ENCODE data around the gene METTL1. TPM values are rescaled to one million over a fixed set of nuclear protein-coding genes. Genes with fewer than 3 reads are reported as not detected.
A peak's percentile ranks its signal among the peaks of the same experiment; 100 is the strongest.

Gene METTL1
- total and polyA plus RNA-seq, 9 donors: 5.7 to 48.6 (median 26.4) TPM

DNA sequence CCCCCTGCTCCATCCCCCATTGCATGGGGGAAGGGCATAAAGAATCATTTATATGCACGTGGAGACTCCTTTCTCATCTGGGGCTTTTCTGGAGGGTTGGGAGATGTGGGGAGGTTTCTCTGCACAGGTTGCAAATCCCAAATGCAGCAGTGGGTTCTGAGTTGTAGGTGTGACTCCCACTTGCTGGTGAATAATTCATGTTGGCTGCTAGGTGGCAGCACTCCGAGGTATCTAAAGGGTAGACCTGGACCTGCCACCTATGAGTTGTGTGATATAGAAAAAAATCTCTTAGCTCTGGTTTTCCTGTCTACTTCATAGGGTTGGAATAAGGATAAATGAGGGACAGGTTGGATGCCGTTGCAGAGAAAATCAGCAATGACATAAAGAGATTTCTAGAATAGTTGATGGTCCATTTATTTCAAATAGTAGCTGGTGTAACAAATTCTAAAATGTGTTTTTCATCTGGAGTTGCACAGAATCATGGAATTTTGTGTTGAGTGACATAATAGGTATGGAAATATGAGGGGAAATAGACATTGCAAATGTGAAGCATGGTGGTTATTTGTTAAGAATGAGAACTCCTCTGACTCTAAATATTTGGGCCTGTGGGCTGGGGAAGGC is 12.4 kb downstream of the METTL1 start:
- TF ChIP-seq, protein P1, sequence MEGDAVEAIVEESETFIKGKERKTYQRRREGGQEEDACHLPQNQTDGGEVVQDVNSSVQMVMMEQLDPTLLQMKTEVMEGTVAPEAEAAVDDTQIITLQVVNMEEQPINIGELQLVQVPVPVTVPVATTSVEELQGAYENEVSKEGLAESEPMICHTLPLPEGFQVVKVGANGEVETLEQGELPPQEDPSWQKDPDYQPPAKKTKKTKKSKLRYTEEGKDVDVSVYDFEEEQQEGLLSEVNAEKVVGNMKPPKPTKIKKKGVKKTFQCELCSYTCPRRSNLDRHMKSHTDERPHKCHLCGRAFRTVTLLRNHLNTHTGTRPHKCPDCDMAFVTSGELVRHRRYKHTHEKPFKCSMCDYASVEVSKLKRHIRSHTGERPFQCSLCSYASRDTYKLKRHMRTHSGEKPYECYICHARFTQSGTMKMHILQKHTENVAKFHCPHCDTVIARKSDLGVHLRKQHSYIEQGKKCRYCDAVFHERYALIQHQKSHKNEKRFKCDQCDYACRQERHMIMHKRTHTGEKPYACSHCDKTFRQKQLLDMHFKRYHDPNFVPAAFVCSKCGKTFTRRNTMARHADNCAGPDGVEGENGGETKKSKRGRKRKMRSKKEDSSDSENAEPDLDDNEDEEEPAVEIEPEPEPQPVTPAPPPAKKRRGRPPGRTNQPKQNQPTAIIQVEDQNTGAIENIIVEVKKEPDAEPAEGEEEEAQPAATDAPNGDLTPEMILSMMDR (IDR thresholded peaks at IDR 0.05): no peak
- no peak for TF ChIP-seq EP300 (IDR thresholded peaks at IDR 0.05)
- no peak for TF ChIP-seq POLR2A (IDR thresholded peaks at IDR 0.05)
- Histone ChIP-seq H3K4me1 (ENCODE audit: insufficient read depth) (peaks cover 6% of the 10 kb centered on the region), H3K9me3 (peaks cover 0 to 10% of the 10 kb centered on the region in 2 donors), H3K27ac (no peak overlapping the region), H3K4me3 (no peak overlapping the region), H3K27me3 (no peaks in the 10 kb centered on the region), H3K36me3 (no peaks in the 10 kb centered on the region)
- 44 to 47% (median 46%) methylated on average over 3 of the region's 3 CpGs for WGBS, 3 donors
- no peak for DNase-seq
- intact Hi-C loops (cut with DNase I): no loop called here

DNA sequence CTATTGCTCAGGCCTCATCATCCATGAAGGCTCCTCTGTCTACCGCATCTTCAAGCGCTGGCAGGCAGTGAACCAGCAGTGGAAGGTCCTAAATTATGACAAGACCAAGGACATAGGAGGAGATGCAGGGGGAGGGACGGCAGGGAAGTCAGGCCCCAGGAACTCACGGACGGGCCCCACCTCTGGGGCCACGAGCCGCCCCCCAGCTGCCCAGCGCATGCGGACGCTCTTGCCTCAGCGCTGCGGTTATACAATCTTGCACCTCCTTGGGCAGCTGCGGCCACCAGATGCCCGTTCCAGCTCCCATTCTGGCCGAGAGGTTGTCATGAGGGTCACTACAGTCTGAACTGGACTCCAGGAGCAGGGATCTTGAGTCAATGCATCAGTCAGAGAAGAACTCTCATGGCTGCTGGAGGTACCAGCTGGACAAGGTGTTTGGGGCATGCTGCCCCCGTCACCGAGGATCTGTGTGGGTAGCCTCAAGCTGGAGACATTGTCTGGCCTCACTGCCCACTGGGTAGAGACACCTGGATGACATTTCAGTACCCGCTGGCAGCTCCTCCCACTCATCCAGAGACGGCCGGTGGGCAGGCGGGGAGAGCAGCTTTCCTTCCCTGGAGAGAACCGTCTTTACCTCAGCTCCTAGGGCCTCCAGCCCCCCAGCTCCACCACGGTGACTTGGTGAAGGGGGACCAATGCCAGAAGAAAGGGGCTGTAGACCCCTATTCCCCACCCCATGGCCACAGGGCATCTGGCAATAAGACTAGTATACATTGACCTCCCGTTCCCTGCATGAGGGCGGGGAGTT is 13.1 kb downstream of the METTL1 start:
- no peak for DNase-seq
- H3K27me3 ChIP-seq: no peaks in the 10 kb centered on the region
- H3K4me1 ChIP-seq (ENCODE audit: insufficient read depth): peaks cover 6% of the 10 kb centered on the region
- H3K36me3 ChIP-seq: no peaks in the 10 kb centered on the region
- peaks cover 0 to 10% of the 10 kb centered on the region in 2 donors for H3K9me3 ChIP-seq
- WGBS, 3 donors: 90 to 93% (median 92%) methylated on average over 23 to 25 of the region's 25 CpGs
- no peak overlapping the region for H3K4me3 ChIP-seq
- TF ChIP-seq, protein P1 (IDR thresholded peaks at IDR 0.05): no peak
- TF ChIP-seq EP300 (IDR thresholded peaks at IDR 0.05) (no peak), POLR2A (IDR thresholded peaks at IDR 0.05) (no peak)
- H3K27ac ChIP-seq: no peak overlapping the region
- intact Hi-C loops (cut with DNase I): no loop called here

DNA sequence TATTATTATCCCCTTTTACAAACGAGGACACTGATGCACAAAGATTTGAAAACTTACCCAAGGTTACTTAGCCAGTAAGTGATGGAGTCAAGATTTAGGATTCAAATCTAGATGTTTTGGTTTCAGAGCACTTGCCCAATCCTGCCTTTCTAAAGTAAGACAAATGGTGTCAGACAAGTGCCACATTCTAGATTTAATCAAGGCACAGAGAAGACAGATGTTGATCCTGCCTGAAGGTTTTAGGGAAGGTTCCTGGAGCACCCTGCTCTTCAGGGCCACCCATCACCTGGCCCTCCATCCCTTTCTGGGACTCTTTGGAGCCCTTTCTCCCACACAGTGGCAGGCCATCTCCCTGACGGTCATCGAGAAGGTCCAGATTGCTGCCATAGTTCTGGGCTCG is 14.1 kb downstream of the METTL1 start:
- Histone ChIP-seq H3K4me1 (ENCODE audit: insufficient read depth) (peaks cover 6% of the 10 kb centered on the region), H3K36me3 (no peaks in the 10 kb centered on the region), H3K9me3 (peaks cover 0 to 10% of the 10 kb centered on the region in 2 donors), H3K4me3 (no peak overlapping the region), H3K27me3 (no peaks in the 10 kb centered on the region), H3K27ac (no peak overlapping the region)
- WGBS, 3 donors: 92 to 95% (median 94%) methylated on average over 4 of the region's 4 CpGs
- no peak for TF ChIP-seq POLR2A (IDR thresholded peaks at IDR 0.05)
- TF ChIP-seq, protein P1 (IDR thresholded peaks at IDR 0.05): no peak
- TF ChIP-seq EP300 (IDR thresholded peaks at IDR 0.05): no peak
- no peak for DNase-seq
- intact Hi-C loops (cut with DNase I): no loop called here

DNA sequence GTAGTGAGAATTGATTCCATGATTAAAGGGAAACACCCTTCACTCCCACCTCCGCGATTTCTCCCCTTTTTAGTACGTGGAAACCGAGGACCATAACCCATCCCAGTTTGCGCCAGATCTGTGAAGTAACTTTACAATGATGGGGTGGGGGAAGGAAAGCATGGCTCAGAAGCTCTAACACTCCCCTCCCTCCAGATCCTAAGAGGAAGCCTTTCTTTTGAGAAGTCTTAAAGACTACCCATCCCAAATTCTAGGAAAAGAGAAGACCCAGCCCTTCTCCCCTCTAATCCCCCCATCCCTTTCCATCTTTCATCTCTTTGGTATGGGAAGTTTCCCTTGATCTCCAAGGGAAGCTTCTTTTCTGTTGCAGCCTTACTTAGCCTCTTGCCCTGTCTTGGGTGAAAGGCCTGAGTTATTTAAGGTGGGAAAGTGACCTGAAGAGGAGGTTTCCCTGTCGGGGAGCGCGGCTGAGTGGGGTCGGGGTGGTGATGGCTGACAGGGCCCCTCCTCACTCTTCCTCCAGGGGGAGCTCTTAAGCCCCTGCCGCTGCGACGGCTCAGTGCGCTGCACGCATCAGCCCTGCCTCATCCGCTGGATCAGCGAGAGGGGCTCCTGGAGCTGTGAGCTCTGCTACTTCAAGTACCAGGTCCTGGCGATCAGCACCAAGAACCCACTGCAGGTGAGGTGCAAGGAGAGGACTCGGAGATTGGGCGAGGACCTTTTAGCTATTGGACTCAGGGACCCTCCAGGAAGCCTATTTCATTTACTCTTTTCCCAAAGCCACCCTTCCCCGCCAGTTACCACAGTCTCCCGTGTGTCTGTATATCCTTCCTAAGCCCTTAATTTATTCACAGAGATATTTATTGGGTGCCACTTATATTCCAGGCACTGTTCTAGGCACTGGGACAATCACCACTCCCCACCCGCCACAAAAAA is 15.2 kb downstream of the METTL1 start:
- no peaks in the 10 kb centered on the region for H3K27me3 ChIP-seq
- TF ChIP-seq, protein P1 (IDR thresholded peaks at IDR 0.05): no peak
- no peak for TF ChIP-seq POLR2A (IDR thresholded peaks at IDR 0.05)
- no peak for TF ChIP-seq EP300 (IDR thresholded peaks at IDR 0.05)
- no peak overlapping the region for H3K27ac ChIP-seq
- peaks cover 0 to 10% of the 10 kb centered on the region in 2 donors for H3K9me3 ChIP-seq
- intact Hi-C loops (cut with DNase I): no loop called here
- peaks cover 6% of the 10 kb centered on the region for H3K4me1 ChIP-seq (ENCODE audit: insufficient read depth)
- WGBS, 3 donors: 76 to 81% (median 77%) methylated on average over 22 of the region's 22 CpGs
- peak overlapping the region; percentile 69 for H3K4me3 ChIP-seq
- no peaks in the 10 kb centered on the region for H3K36me3 ChIP-seq
- no peak for DNase-seq

Data from ovary (tissue), 9 donors.